GM19099 (cell line): ENCODE results near the gene BLM.

Source experiments
- POLR2A ChIP-seq: IDR thresholded peaks from 3 replicates; pipeline ENCODE4 v1.6.1; 2011; ENCODE audit warnings: low read depth; ENCODE audit not compliant: insufficient read length; ENCODE audit errors: extremely low read depth

BLM gene

GRCh38 chr15:90760661-90761232, 43.6 kb downstream of the BLM start:
- no peak for TF ChIP-seq POLR2A

GRCh38 chr15:90761629-90762028, 44.5 kb downstream of the BLM start:
- no peak for TF ChIP-seq POLR2A

- no peak for TF ChIP-seq POLR2A
These were observed 45.0 kb downstream of the BLM start for GRCh38 chr15:90762109-90762508.

GRCh38 chr15:90763366-90764099, 46.4 kb downstream of the BLM start:
- no peak for TF ChIP-seq POLR2A

- TF ChIP-seq POLR2A = no peak
These were observed 48.4 kb downstream of the BLM start for GRCh38 chr15:90765531-90765930.

GRCh38 chr15:90765966-90766365, 48.8 kb downstream of the BLM start:
- no peak for TF ChIP-seq POLR2A

GRCh38 chr15:90769375-90769774, 52.2 kb downstream of the BLM start:
- TF ChIP-seq POLR2A = no peak

- TF ChIP-seq POLR2A = no peak
These were observed 56.3 kb downstream of the BLM start for GRCh38 chr15:90773485-90773884.

- no peak for TF ChIP-seq POLR2A
These were observed 57.8 kb downstream of the BLM start for GRCh38 chr15:90774731-90775514.

- TF ChIP-seq POLR2A = no peak
These were observed 63.8 kb downstream of the BLM start for GRCh38 chr15:90780916-90781315.

GRCh38 chr15:90782442-90782841, 65.3 kb downstream of the BLM start:
- no peak for TF ChIP-seq POLR2A

GRCh38 chr15:90787881-90788280, 70.7 kb downstream of the BLM start:
- TF ChIP-seq POLR2A = no peak

- TF ChIP-seq POLR2A = no peak
These were observed 72.3 kb downstream of the BLM start for GRCh38 chr15:90789462-90789861.

- no peak for TF ChIP-seq POLR2A
These were observed 72.9 kb downstream of the BLM start for GRCh38 chr15:90790057-90790456.

- TF ChIP-seq POLR2A = no peak
These were observed 73.4 kb downstream of the BLM start for GRCh38 chr15:90790561-90790960.

- no peak for TF ChIP-seq POLR2A
These were observed 77.4 kb downstream of the BLM start for GRCh38 chr15:90794538-90794937.
